GM12891 (cell line): ENCODE data around the gene SEMA5A.

Experiments used
- DNase-seq: peaks from one replicate; pipeline ENCODE4 v3.0.0; 2011; ENCODE audit warnings: low spot score; ENCODE audit not compliant: insufficient read length
- FAIRE-seq: peaks from 2 replicates; lab custom pipeline; 2011; peaks lifted over from hg19 to GRCh38; lab: Jason Lieb, UNC
- PAX5 ChIP-seq: IDR thresholded peaks from 2 replicates; pipeline ENCODE4 v1.6.1; 2011; ENCODE audit warnings: low read length, moderate library complexity, mild to moderate bottlenecking; ENCODE audit not compliant: insufficient read depth, severe bottlenecking
- POLR2A ChIP-seq: IDR thresholded peaks from 2 replicates; pipeline ENCODE4 v1.6.1; 2011; ENCODE audit warnings: low read depth, low read length, control low read depth
- POLR2AphosphoS5 ChIP-seq: IDR thresholded peaks from 2 replicates; pipeline ENCODE4 v1.6.1; 2011; ENCODE audit warnings: low read depth, low read length, control low read depth
- POU2F2 ChIP-seq: IDR thresholded peaks from 2 replicates; pipeline ENCODE4 v1.6.1; 2011; ENCODE audit warnings: low read depth, mild to moderate bottlenecking, control low read depth, low read length, moderate library complexity
- SPI1 ChIP-seq: IDR thresholded peaks from 2 replicates; pipeline ENCODE4 v1.6.1; 2011; ENCODE audit warnings: low read depth, low read length, control low read depth
- TAF1 ChIP-seq: IDR thresholded peaks from 2 replicates; pipeline ENCODE4 v1.6.1; 2011; ENCODE audit warnings: low read depth, low read length, control low read depth

Gene SEMA5A

GRCh38 chr5:9249231-9249630 is 296.6 kb downstream of the SEMA5A start:
- FAIRE-seq (no peak), DNase-seq (no peak)
- no peak for TF ChIP-seq POU2F2
- no peak for TF ChIP-seq POLR2AphosphoS5
- no peak for TF ChIP-seq SPI1
- no peak for TF ChIP-seq TAF1
- TF ChIP-seq PAX5 = no peak
- no peak for TF ChIP-seq POLR2A

DNA sequence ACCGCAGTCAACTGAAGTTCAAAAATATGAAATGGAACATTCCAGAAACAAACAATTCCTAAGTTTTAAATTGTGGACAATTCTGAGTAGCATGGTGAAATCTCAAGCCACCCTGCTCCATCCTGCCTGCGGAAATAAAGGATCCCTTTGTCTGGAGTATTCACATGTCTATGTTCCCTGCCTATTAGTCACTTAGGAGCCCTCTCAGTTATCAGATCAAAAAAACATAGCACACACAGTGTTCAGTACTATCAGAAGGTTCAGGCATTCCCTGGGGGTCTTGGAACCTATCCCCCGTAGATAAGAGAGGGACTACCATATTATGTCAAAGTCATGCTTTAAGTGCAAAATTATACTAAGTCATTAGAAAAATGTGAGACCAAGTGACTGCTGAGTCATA is 300.8 kb downstream of the SEMA5A start:
- no peak for FAIRE-seq
- DNase-seq = no peak
- TF ChIP-seq POLR2AphosphoS5 = no peak
- no peak for TF ChIP-seq PAX5

- DNase-seq (no peak), FAIRE-seq (no peak)
- TF ChIP-seq POU2F2 (no peak), PAX5 (no peak), POLR2AphosphoS5 (no peak), TAF1 (no peak), POLR2A (no peak), SPI1 (no peak)
These were observed 301.5 kb downstream of the SEMA5A start for GRCh38 chr5:9244417-9244816.

GRCh38 chr5:9241479-9242305 is 304.2 kb downstream of the SEMA5A start:
- FAIRE-seq (no peak), DNase-seq (no peak)
- TF ChIP-seq TAF1 (no peak), SPI1 (no peak), POLR2A (no peak), PAX5 (no peak), POU2F2 (no peak), POLR2AphosphoS5 (no peak)

GRCh38 chr5:9240431-9240830 is 305.4 kb downstream of the SEMA5A start:
- FAIRE-seq = no peak

DNA sequence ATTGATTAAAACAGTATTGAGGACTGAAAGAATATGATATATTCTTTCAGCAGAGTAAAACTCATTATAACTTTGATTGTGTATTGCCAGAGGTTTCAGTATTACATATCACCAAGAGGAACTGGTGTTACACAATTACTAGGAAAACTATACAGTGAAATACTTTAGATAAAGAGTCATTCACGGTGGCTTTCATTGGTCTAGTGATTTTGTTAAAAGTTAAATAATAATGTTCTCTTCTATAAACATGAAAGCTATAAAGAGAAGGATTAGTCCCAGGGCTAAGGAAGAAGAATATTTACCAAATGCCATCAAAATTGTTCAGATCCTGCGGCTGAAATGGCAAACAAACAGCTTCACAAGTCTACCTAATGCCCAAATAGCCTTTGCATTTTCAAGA is 306.2 kb downstream of the SEMA5A start:
- TF ChIP-seq TAF1 = no peak
- no peak for TF ChIP-seq POLR2AphosphoS5
- TF ChIP-seq POLR2A = no peak
- no peak for TF ChIP-seq POU2F2
- no peak for TF ChIP-seq PAX5
- no peak for TF ChIP-seq SPI1
- FAIRE-seq = no peak
- no peak for DNase-seq

More at GRCh38 chr5:9240431-9240830, 305.4 kb downstream of the SEMA5A start:
- no peak for TF ChIP-seq POLR2A
- DNase-seq = no peak

DNA sequence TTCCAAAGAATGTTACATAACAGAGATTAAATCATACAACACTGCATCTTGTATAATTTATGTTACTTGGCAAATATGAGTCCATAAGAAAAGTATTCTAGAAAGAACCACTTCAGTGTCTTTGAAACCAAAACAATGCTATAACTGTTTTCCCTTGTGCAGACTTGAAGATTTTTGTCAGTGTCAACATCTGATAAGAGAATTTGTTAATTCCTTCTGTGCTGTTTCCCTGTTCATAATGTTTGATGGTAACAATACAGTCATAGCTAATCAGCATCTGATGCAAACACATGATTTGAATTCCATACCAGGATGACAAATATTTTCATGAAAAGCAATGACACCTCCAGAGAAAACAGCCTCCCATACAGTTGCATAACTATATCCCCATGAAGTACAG is 306.8 kb downstream of the SEMA5A start:
- FAIRE-seq = no peak
- TF ChIP-seq TAF1 (no peak), POLR2AphosphoS5 (no peak), PAX5 (no peak), POU2F2 (no peak), SPI1 (no peak), POLR2A (no peak)
- DNase-seq = no peak

DNA sequence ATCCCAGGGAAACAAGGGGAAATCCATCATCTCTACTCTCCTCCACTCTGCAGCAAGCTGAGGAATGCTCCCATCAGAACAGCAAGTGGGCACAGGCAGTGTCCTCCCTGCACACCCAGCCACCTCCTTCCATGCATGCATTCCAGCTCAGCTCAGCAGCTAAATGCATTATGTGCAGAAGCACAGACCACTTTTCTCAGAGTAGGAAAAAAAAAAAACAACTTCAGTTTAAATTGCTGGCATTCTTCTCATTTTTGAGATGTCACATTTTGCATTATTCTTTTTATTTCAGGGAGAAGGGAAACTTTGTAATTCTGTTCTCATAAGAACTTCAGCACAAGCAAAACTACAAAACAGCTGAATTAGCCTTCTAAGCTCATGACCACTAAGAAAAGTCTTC is 312.2 kb downstream of the SEMA5A start:
- DNase-seq = no peak
- FAIRE-seq = no peak
- no peak for TF ChIP-seq POU2F2
- no peak for TF ChIP-seq POLR2A

DNA sequence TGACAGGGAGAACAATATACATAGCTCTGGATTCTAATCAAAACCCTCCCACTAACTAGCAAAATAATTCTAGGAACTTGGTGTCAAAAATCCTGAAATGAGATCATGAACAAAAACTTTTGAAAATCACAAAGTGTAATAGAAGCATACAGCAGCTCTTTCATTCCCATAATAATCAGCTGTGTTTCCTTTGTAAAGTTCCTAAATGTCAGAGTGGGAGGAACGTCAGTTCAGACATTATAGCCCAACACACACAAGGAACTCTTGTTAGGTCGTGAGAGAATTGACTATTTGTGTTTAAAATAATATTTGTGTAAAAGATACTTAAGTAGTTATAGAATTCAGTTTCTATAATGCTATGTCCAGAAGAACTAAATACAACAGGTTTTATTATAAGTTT is 312.8 kb downstream of the SEMA5A start:
- DNase-seq (no peak), FAIRE-seq (no peak)
- TF ChIP-seq SPI1 = no peak
- TF ChIP-seq PAX5 = no peak
- TF ChIP-seq POLR2AphosphoS5 = no peak
- no peak for TF ChIP-seq POLR2A
- TF ChIP-seq TAF1 = no peak
- TF ChIP-seq POU2F2 = no peak

GRCh38 chr5:9231842-9232241 is 314.0 kb downstream of the SEMA5A start:
- TF ChIP-seq PAX5 = no peak
- TF ChIP-seq POU2F2 = no peak
- TF ChIP-seq POLR2AphosphoS5 = no peak
- no peak for TF ChIP-seq SPI1
- FAIRE-seq (no peak), DNase-seq (no peak)
